ENCODE results near the gene ADAP1.

GRCh38 chr7:978416-979091, 24.1 kb upstream of the ADAP1 start:
- TF ChIP-seq GATA3 (IDR thresholded peaks at IDR 0.05; ENCODE audit: low read depth, low read length) (no peak), GATA2 (IDR thresholded peaks at IDR 0.05; ENCODE audit: low read depth, low read length) (no peak)

Measured in SH-SY5Y (cell line).